GM23338 (cell line): ENCODE data around the gene IGSF21. TPM values are rescaled to one million over a fixed set of nuclear protein-coding genes. Genes with fewer than 3 reads are reported as not detected.

ENCODE experiments used
- ATAC-seq: fragments of 200-7000 bp; cut with Tn5 transposase; 3 replicates; pipeline ENCODE4 v1.9.1; 2020
- DNase-seq: peaks from one replicate; pipeline ENCODE4 v3.0.0-alpha.2; 2015; ENCODE audit warnings: low spot score
- H2AFZ ChIP-seq: fragments of 200-600 bp; sonication (generic); 2 replicates; pipeline ENCODE4 v1.8.0; 2016; ENCODE audit warnings: antibody characterized with exemption, mild to moderate bottlenecking, moderate library complexity
- H3F3A ChIP-seq: fragments of 200-600 bp; sonication (generic); replicated peaks from 2 replicates; pipeline ENCODE4 v1.8.0; 2017; ENCODE audit warnings: antibody characterized with exemption, mixed run types, low read depth
- H3K27ac ChIP-seq: fragments of 200-600 bp; sonication (generic); 2 replicates; pipeline ENCODE4 v1.6.1; 2016; ENCODE audit warnings: low read depth
- H3K27me3 ChIP-seq: fragments of 200-600 bp; sonication (generic); 2 replicates; pipeline ENCODE4 v1.8.0; 2016; ENCODE audit warnings: mild to moderate bottlenecking, mixed run types, moderate library complexity; ENCODE audit not compliant: insufficient read depth
- H3K36me3 ChIP-seq: fragments of 200-600 bp; sonication (generic); 2 replicates; pipeline ENCODE4 v1.8.0; 2016; ENCODE audit warnings: mild to moderate bottlenecking; ENCODE audit not compliant: insufficient read depth
- H3K4me1 ChIP-seq: fragments of 200-600 bp; sonication (generic); 2 replicates; pipeline ENCODE4 v1.8.0; 2016; ENCODE audit warnings: mild to moderate bottlenecking, moderate library complexity; ENCODE audit not compliant: insufficient read depth
- H3K4me2 ChIP-seq: fragments of 200-600 bp; sonication (generic); 2 replicates; pipeline ENCODE4 v1.7.1; 2017; ENCODE audit warnings: mixed run types
- H3K4me3 ChIP-seq: fragments of 200-600 bp; sonication (generic); 2 replicates; pipeline ENCODE4 v1.6.1; 2016; ENCODE audit warnings: mixed run types
- H3K79me2 ChIP-seq: fragments of 200-600 bp; sonication (generic); replicated peaks from 2 replicates; pipeline ENCODE4 v1.8.0; 2017; ENCODE audit warnings: mild to moderate bottlenecking; ENCODE audit not compliant: insufficient read depth
- H3K9me2 ChIP-seq: fragments of 200-600 bp; sonication (generic); 2 replicates; pipeline ENCODE4 v1.8.0; 2017; ENCODE audit not compliant: insufficient read depth
- H4K20me1 ChIP-seq: fragments of 200-600 bp; sonication (generic); replicated peaks from 2 replicates; pipeline ENCODE4 v1.8.0; 2017; ENCODE audit warnings: mild to moderate bottlenecking; ENCODE audit not compliant: insufficient read depth
- H3K27ac Mint-ChIP-seq: 2 replicates; pipeline ENCODE4 v1.8.0; 2020; ENCODE audit warnings: inconsistent platforms, mild to moderate bottlenecking, moderate library complexity, mixed read lengths
- H3K27me3 Mint-ChIP-seq: 3 replicates; pipeline ENCODE4 v1.8.0; 2022; ENCODE audit warnings: low read depth, mild to moderate bottlenecking, moderate library complexity, mixed read lengths, inconsistent platforms; ENCODE audit not compliant: insufficient read depth, poor library complexity
- H3K36me3 Mint-ChIP-seq: 3 replicates; pipeline ENCODE4 v1.8.0; 2021; ENCODE audit warnings: low read depth, mild to moderate bottlenecking, inconsistent platforms, moderate library complexity, mixed read lengths
- H3K4me1 Mint-ChIP-seq: 3 replicates; pipeline ENCODE4 v1.8.0; 2020; ENCODE audit warnings: mild to moderate bottlenecking, inconsistent platforms, mixed read lengths
- H3K4me3 Mint-ChIP-seq: 3 replicates; pipeline ENCODE4 v1.8.0; 2021; ENCODE audit warnings: moderate library complexity, mild to moderate bottlenecking, inconsistent platforms, mixed read lengths
- H3K9me3 Mint-ChIP-seq: 3 replicates; pipeline ENCODE4 v1.8.0; 2020; ENCODE audit warnings: moderate library complexity, mild to moderate bottlenecking, inconsistent platforms, mixed read lengths
- CREB1 ChIP-seq: fragments of 250-450 bp; sonication (Bioruptor Pico); IDR thresholded peaks from 2 replicates; pipeline ENCODE4 v1.5.0; 2020; ENCODE audit warnings: low read depth, mild to moderate bottlenecking, moderate library complexity
- ETS1 ChIP-seq: IDR thresholded peaks from 2 replicates; pipeline ENCODE4 v1.6.1; 2016; ENCODE audit warnings: antibody characterized with exemption
- EZH2 ChIP-seq: fragments of 200-600 bp; sonication (generic); IDR thresholded peaks from one replicate; pipeline ENCODE4 v1.8.0; 2017; ENCODE audit warnings: antibody characterized with exemption, mild to moderate bottlenecking, low read depth; ENCODE audit not compliant: unreplicated experiment
- EZH2phosphoT487 ChIP-seq: fragments of 200-600 bp; sonication (generic); IDR thresholded peaks from one replicate; pipeline ENCODE4 v1.8.1; 2018; ENCODE audit warnings: antibody characterized with exemption; ENCODE audit not compliant: unreplicated experiment
- NANOG ChIP-seq: IDR thresholded peaks from 2 replicates; pipeline ENCODE4 v1.6.1; 2016; ENCODE audit warnings: antibody characterized with exemption, borderline replicate concordance
- POLR2AphosphoS5 ChIP-seq: IDR thresholded peaks from 2 replicates; pipeline ENCODE4 v1.6.1; 2016; ENCODE audit warnings: antibody characterized with exemption, low read depth
- ZNF462 ChIP-seq: fragments of 250-450 bp; sonication (Bioruptor Pico); IDR thresholded peaks from 2 replicates; pipeline ENCODE4 v1.5.0; 2020; ENCODE audit warnings: mild to moderate bottlenecking, moderate library complexity
- polyA plus RNA-seq: library from polyadenylated mRNA; unstranded; fragments of >200 nt; fragmentation: Nextera tagmentation; extraction: Ambion mirVana; gene quantifications from 2 replicates; pipeline ENCODE4 v1.2.1, GENCODE V29; 2016
- total RNA-seq: library from RNA; depleted of rRNA; stranded (reverse); fragments of >200 nt; shearing (Covaris generic); gene quantifications from 2 replicates; pipeline ENCODE4 v1.2.3, GENCODE V29; 2014
- TF ChIP-seq, protein P1 (sequence below), 2 experiments: fragments of 200-600 bp in 1 of 2; sonication (generic) in 1 of 2; conservative IDR thresholded peaks; 2 replicates each; pipeline versions ENCODE4 v1.5.1 to v1.6.1; 2016 to 2017; ENCODE audit warnings: antibody characterized with exemption in 2 of 2, low read depth in 2 of 2, mild to moderate bottlenecking in 2 of 2, moderate library complexity in 1 of 2

IGSF21 gene
- total and polyA plus RNA-seq, 2 experiments from 2014 or later, result 15.6 to 15.7 TPM

GRCh38 chr1:18314399-18314798 is 206.8 kb downstream of the IGSF21 start:
- no peaks in the 10 kb centered on the region for H3F3A ChIP-seq
- no peaks in the 10 kb centered on the region for H3K27me3 ChIP-seq
- no peak overlapping the region for H3K4me3 ChIP-seq
- no peaks in the 10 kb centered on the region for H3K36me3 ChIP-seq
- no peaks in the 10 kb centered on the region for H3K79me2 ChIP-seq
- ATAC-seq, result peak; percentile 42
- Mint-ChIP-seq H3K9me3 (0 out of 3 replicates have a peak, but pooled peaks cover 3% of the 10 kb centered on the region), H3K36me3 (peaks cover 7% of the 10 kb centered on the region; the same call in 2 of the 3 replicates), H3K27me3 (peaks cover 2% of the 10 kb centered on the region), H3K27ac (no peak overlapping the region), H3K4me1 (peaks cover 3% of the 10 kb centered on the region; the same call in 1 of the 3 replicates), H3K4me3 (no peak overlapping the region)
- no peak overlapping the region for H2AFZ ChIP-seq
- no peak overlapping the region for H3K27ac ChIP-seq
- TF ChIP-seq, protein P1, sequence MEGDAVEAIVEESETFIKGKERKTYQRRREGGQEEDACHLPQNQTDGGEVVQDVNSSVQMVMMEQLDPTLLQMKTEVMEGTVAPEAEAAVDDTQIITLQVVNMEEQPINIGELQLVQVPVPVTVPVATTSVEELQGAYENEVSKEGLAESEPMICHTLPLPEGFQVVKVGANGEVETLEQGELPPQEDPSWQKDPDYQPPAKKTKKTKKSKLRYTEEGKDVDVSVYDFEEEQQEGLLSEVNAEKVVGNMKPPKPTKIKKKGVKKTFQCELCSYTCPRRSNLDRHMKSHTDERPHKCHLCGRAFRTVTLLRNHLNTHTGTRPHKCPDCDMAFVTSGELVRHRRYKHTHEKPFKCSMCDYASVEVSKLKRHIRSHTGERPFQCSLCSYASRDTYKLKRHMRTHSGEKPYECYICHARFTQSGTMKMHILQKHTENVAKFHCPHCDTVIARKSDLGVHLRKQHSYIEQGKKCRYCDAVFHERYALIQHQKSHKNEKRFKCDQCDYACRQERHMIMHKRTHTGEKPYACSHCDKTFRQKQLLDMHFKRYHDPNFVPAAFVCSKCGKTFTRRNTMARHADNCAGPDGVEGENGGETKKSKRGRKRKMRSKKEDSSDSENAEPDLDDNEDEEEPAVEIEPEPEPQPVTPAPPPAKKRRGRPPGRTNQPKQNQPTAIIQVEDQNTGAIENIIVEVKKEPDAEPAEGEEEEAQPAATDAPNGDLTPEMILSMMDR (conservative IDR thresholded peaks at IDR 0.05; ENCODE audit: low read depth in 2 of 2), result peak in 1 of 2 experiments; percentile 57; a peak in 2 of 4 replicates
- TF ChIP-seq CREB1 (CRISPR knock-in tag) (no peak), NANOG (no peak), POLR2AphosphoS5 (no peak)
- H3K4me2 ChIP-seq, result no peak overlapping the region
- 0 out of 2 replicates have a peak, but pooled peaks cover 4% of the 10 kb centered on the region for H3K4me1 ChIP-seq
- DNase-seq, result no peak
- H3K9me2 ChIP-seq, result no peaks in the 10 kb centered on the region
- no peaks in the 10 kb centered on the region for H4K20me1 ChIP-seq

- peaks cover 12% of the 10 kb centered on the region; the same call in 2 of the 3 replicates for H3K4me1 Mint-ChIP-seq
- no peak overlapping the region for H3K4me3 Mint-ChIP-seq
Measured at GRCh38 chr1:18315449-18315848, 207.9 kb downstream of the IGSF21 start.

More at GRCh38 chr1:18315449-18315848, 207.9 kb downstream of the IGSF21 start:
- H3F3A ChIP-seq, result no peaks in the 10 kb centered on the region
- no peaks in the 10 kb centered on the region for H4K20me1 ChIP-seq
- Mint-ChIP-seq H3K27ac (no peak overlapping the region), H3K27me3 (peaks cover 2% of the 10 kb centered on the region), H3K36me3 (peaks cover 7% of the 10 kb centered on the region; the same call in 2 of the 3 replicates), H3K9me3 (0 out of 3 replicates have a peak, but pooled peaks cover 3% of the 10 kb centered on the region)
- no peak overlapping the region for H3K27ac ChIP-seq
- no peaks in the 10 kb centered on the region for H3K9me2 ChIP-seq
- H3K36me3 ChIP-seq, result no peaks in the 10 kb centered on the region
- DNase-seq (no peak), ATAC-seq (no peak)
- no peak overlapping the region for H2AFZ ChIP-seq
- H3K4me2 ChIP-seq, result no peak overlapping the region
- TF ChIP-seq ETS1 (no peak), EZH2phosphoT487 (no peak), NANOG (no peak), CREB1 (CRISPR knock-in tag) (no peak), EZH2 (no peak), ZNF462 (CRISPR knock-in tag) (no peak)
- TF ChIP-seq, protein P1 (conservative IDR thresholded peaks at IDR 0.05; ENCODE audit: low read depth in 2 of 2), result no peak
- no peaks in the 10 kb centered on the region for H3K27me3 ChIP-seq
- no peaks in the 10 kb centered on the region for H3K79me2 ChIP-seq
- 0 out of 2 replicates have a peak, but pooled peaks cover 4% of the 10 kb centered on the region for H3K4me1 ChIP-seq
- H3K4me3 ChIP-seq, result no peak overlapping the region
